ACHN (cell line): Measurements from ENCODE around the gene SH3TC1.

Experiments
- DNase-seq: peaks from one replicate; pipeline ENCODE4 v3.0.0-alpha.2; 2015
- in situ Hi-C: cut with HindIII; loops from 2 replicates; pipeline ENCODE4 v1.10.0; 2017; ENCODE audit warnings: low sequenced_read_pairs, low pct_ligation_motif_present, low pct_unique_long_range_greater_than_20kb

The SH3TC1 gene

DNA sequence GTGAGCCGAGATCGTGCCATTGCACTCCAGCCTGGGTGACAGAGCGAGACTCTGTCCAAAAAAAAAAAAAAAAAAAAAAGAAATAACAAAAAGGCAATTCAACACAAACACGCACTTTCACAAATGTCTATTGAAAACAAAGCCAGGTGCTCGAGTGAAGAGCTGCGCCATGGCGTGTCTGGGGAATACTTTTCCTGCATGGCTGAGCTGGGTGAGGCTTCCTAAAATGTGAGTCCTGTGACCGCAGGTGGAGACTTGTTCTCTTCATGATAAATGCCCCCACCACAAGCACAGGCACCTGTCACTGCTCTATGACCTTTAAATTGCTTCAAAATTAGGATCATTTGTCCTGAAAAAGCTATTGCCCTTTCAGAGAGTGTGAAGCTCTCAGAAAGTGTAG is 36.5 kb upstream of the SH3TC1 start:
- in situ Hi-C loops: no loop called here
- DNase-seq: no peak

GRCh38 chr4:8163026-8163425 is 36.1 kb upstream of the SH3TC1 start:
- in situ Hi-C loops: no loop called here
- DNase-seq: no peak

- in situ Hi-C loops: no loop called here
- DNase-seq: no peak
Observed at GRCh38 chr4:8163436-8164193, 35.5 kb upstream of the SH3TC1 start.

GRCh38 chr4:8164194-8164565 is 34.9 kb upstream of the SH3TC1 start:
- DNase-seq: no peak
- in situ Hi-C loops: no loop called here

DNA sequence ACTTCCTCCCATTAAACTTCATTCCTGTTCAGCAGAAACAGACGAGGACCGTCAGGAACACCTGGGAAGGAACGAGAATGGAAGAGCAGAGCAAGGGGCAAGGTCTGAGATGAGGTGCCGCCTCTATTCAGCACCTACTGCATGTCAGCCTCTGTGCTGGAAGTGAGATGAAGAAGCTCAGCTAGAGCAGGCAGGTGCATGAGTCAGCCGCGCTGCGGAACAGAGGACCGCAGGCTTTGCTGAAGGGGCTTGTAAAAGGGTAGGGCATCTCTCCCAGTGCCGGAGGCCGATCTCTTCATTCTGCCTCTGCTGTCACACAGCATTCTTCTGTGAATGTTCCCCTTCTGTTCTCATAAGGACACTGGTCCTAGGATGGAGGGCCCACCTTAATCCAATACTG is 34.4 kb upstream of the SH3TC1 start:
- in situ Hi-C loops: no loop called here
- DNase-seq: no peak

DNA sequence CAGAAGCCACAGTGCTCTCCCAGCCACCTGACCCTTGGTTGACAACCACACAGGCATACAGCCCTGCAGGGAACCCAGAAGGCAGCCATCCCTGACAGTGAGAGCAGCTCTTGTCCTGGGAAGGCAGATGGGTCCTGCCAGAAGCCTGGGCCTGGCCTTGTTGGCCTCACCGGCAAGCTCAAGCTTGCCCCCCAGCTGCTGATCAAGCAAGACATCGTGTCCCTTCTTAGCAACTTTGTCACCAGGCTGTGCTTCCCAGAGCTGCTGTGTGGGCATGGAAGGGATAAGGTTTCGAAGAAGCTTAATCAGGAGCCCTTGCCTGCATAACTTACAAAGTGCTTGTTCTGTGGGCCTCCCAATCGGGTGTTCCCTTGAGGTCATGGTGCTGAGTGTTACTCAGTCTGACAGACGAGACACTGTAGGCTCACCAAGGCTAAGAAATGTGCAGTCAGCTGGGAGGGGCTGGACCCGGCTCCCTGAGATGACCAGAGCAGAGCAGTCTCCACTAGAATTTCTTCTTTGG is 33.7 kb upstream of the SH3TC1 start:
- DNase-seq: no peak
- in situ Hi-C loops: no loop called here

GRCh38 chr4:8167291-8167690 is 31.8 kb upstream of the SH3TC1 start:
- no peak for DNase-seq
- in situ Hi-C loops: no loop called here

GRCh38 chr4:8167815-8168214 is 31.3 kb upstream of the SH3TC1 start:
- in situ Hi-C loops: no loop called here
- no peak for DNase-seq

DNA sequence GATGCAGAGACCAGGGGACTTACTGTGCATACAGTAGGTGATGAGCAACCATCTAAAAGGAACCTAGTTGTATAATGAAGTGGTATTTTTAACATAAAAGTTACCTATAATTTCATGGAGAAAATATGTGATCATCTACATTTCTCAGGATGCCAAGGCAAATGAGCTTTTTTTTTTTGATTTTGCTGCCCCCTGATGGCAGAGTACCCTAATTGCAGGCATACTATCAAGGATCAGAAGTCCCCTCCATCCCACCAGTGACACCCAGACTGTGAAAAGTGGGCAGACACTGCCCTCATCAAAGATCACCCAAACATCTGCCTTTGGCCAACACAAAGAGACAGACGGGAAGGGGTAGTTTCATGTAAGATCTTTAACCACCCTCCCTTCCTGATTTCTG is 30.9 kb upstream of the SH3TC1 start:
- in situ Hi-C loops: no loop called here
- DNase-seq: no peak

DNA sequence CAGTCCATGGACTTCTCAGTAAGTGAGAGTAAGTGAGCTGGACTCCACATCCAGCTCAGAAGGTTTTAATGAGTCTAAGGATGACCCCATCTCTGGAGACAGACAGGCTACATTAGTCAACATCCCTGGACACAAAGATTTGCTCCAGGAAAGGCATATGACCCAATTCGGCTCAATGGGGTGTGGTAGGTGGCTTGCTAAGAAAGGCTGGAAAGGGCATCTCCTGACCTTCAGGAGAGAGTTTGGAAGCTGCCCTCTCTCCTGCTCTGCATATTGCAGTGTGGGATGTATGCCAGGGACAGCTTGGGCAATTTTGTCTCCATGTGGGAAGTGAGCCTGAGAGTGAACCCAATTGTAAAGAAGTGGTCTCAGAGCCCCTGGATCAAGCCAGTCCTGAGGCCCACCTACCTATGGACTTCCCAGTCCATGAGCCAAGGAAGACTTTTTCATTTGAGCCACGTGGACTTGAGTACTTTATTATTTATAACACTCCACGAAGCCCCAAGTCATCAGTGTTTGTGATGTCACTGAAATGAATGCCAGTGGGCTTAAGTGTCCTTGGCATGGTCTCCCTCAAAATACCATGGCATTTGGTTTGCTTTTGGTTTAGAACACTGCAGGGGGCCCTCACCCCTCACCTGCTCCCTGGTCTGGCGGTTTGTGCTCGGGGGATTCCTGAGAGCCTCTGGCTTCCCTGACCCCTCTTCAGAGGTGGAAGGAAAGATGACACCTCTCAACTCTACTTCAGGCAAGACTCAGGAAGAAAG is 30.1 kb upstream of the SH3TC1 start:
- in situ Hi-C loops: no loop called here
- no peak for DNase-seq

DNA sequence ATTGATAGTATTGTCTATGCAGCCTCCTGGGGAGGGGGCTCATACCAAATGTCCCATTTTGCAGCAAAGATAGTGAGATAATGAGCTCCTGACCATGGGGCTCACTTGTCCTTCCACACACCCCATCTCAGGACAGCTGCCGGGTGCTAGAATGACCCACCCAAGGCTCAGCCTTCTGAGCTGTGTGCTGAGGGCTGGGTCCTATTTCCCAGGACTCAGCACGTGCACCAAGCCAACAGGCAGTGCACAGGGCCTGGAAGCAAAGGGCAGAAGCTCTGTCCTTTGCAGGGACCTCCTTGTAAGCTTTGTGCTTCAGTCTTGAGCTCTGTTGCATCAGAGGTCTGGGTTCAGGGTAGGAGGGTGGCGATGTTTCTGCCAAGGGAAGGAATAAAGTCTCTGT is 29.3 kb upstream of the SH3TC1 start:
- in situ Hi-C loops: no loop called here

GRCh38 chr4:8170341-8170740 is 28.7 kb upstream of the SH3TC1 start:
- in situ Hi-C loops: no loop called here
- DNase-seq: no peak

More for the DNA sequence above, 29.3 kb upstream of the SH3TC1 start:
- no peak for DNase-seq

GRCh38 chr4:8171266-8171665 is 27.8 kb upstream of the SH3TC1 start:
- in situ Hi-C loops: no loop called here
- no peak for DNase-seq

DNA sequence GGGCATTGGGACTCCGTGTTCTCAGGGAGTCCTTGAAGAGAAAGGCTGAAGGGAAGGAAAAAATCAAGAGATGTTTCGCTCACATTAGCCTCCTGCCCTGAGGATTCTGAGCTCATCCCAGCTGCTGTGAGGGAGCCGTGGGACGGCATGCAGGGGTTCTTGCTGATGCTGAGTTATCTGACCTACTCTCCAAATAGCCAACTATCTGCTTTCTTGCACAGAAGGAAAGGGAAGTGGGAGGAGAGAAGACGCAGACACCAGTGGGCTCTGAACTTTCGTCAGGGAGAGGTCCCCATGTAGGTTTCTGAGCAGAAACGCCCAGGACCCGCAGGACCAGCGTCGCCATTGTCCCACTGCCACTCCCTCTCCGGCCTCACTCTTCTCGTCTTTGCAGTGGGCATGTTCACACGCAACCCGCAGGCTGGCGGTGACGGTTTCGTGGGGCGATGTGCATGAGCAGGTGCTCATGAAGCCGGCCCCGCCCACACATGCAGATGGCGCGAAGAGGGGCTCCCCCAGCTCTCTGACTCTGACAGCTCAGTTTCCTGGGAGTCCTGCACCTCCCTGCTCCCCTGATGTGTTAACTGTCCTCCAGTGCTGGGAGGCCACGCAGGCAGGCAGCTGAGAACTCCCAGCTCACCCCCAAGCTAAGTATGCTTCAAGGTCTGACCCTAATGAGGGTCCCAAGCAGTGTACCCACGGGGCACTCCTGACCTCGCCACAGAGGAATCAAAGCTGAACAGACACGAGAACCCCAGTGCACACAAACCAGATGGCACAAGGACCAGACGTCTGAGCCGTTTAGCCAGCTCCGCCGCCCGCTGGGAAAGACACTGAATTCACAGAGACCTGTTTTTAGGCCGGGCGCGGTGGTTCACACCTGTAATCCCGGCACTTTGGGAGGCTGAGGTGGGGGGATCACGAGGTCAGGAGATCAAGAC is 26.8 kb upstream of the SH3TC1 start:
- no peak for DNase-seq
- in situ Hi-C loops: no loop called here

- DNase-seq: no peak
- in situ Hi-C loops: no loop called here
Observed at GRCh38 chr4:8173492-8174242, 25.4 kb upstream of the SH3TC1 start.

DNA sequence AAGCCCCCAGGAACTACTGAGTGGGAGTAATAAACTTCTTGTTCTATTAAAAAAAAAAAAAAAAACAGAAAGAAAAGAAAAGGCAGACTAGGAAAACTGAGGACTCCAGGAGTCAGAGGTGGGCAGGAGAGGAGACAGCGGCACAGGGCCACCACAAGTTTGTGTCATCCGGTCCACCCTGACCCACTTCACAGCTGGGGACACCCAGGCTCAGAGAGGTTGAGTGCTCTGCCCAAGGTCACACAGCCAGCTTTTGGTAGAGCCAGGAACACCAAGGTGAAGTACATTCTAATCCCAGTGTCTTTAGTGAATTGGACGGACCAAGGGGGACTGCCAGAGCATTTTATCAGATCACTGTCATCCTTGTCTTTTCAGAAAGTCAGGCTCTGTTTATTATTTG is 24.1 kb upstream of the SH3TC1 start:
- in situ Hi-C loops: no loop called here

DNA sequence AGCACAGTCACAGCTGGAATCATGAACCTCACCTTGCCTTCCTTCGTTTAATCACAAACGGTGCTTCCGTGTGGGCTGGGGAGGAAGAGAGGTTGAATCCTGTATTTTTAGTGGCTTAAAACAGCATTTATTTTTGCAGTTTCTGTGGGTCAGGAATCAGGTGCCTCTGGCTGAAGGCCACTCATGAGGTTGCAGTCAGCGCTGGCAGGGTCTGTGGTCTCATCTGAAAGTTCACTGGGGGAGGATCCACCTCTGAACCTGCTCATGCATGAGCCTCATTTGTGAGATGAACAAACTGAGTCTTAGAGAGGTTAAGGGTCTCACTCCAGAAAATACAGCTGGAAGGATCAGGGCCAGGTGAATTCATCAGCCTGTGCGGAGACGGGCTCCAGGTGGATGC is 23.4 kb upstream of the SH3TC1 start:
- DNase-seq: no peak
- in situ Hi-C loops: no loop called here

More for the DNA sequence above, 24.1 kb upstream of the SH3TC1 start:
- no peak for DNase-seq
